CD4-positive, alpha-beta T cell (primary cell): ENCODE results near the gene PRKCA. TPM values are rescaled to one million over a fixed set of nuclear protein-coding genes. Genes with fewer than 3 reads are reported as not detected.

Experiments used
- ATAC-seq: fragments of 200-7000 bp; cut with Tn5 transposase; one replicate; pipeline ENCODE4 v1.10.0; 2022; ENCODE audit warnings: mild to moderate bottlenecking; ENCODE audit not compliant: poor library complexity
- CTCF ChIA-PET: fragments of 350-600 bp; sonication (Branson Sonifier 250); formaldehyde crosslinking; loops from one replicate; lab custom pipeline; 2021; ENCODE audit warnings: antibody characterized with exemption, inconsistent platforms; lab: Charles Lee
- POLR2A ChIA-PET: fragments of 350-600 bp; sonication (Branson Sonifier 250); formaldehyde crosslinking; loops from one replicate; lab custom pipeline; 2021; ENCODE audit warnings: antibody characterized with exemption, inconsistent platforms; lab: Charles Lee
- DNase-seq, 14 experiments: peaks; one replicate each; pipeline ENCODE4 v3.0.0-alpha.2; 2013 to 2020; ENCODE audit warnings: mixed read lengths in 2 of 14
- H3K27ac ChIP-seq, 2 donors: one replicate each; pipeline versions ENCODE4 v1.5.1 to v1.7.0; 2013; ENCODE audit warnings: low read length in 2 of 2, low read depth in 1 of 2, mild to moderate bottlenecking in 1 of 2
- H3K27me3 ChIP-seq, 2 experiments: 1 replicate in 1 of 2; 2 replicates in 1 of 2; pipeline versions ENCODE4 v1.6.1 to v1.7.0; 2013; ENCODE audit warnings: low read length in 2 of 2, control low read depth in 1 of 2, mild to moderate bottlenecking in 1 of 2, moderate library complexity in 1 of 2; ENCODE audit not compliant: insufficient read depth in 2 of 2, control insufficient read depth in 1 of 2
- H3K36me3 ChIP-seq: one replicate; pipeline ENCODE4 v1.6.1; 2013; ENCODE audit warnings: low read length, control low read depth; ENCODE audit not compliant: insufficient read depth
- H3K4me1 ChIP-seq: one replicate; pipeline ENCODE4 v1.6.1; 2013; ENCODE audit warnings: low read length, control low read depth; ENCODE audit not compliant: insufficient read depth
- H3K4me3 ChIP-seq: one replicate; pipeline ENCODE4 v1.5.1; 2013; ENCODE audit warnings: mild to moderate bottlenecking, low read length, moderate library complexity
- H3K9me3 ChIP-seq, 2 experiments: 1 replicate in 1 of 2; 2 replicates in 1 of 2; pipeline versions ENCODE4 v1.6.1 to v1.7.0; 2013; ENCODE audit warnings: low read length in 2 of 2, mild to moderate bottlenecking in 2 of 2, control low read depth in 1 of 2, moderate library complexity in 1 of 2; ENCODE audit not compliant: control insufficient read depth in 1 of 2, insufficient read depth in 1 of 2
- H3K27ac Mint-ChIP-seq: one replicate; pipeline ENCODE4 v1.8.0; 2020; ENCODE audit warnings: mixed read lengths
- H3K27me3 Mint-ChIP-seq: one replicate; pipeline ENCODE4 v1.8.0; 2021; ENCODE audit warnings: mixed read lengths
- H3K36me3 Mint-ChIP-seq: one replicate; pipeline ENCODE4 v1.8.0; 2021; ENCODE audit warnings: low read depth, mixed read lengths
- H3K4me1 Mint-ChIP-seq: one replicate; pipeline ENCODE4 v1.8.0; 2021; ENCODE audit warnings: low read depth, mixed read lengths
- H3K4me3 Mint-ChIP-seq: one replicate; pipeline ENCODE4 v1.8.0; 2020; ENCODE audit warnings: mild to moderate bottlenecking, mixed read lengths
- H3K9me3 Mint-ChIP-seq: one replicate; pipeline ENCODE4 v1.8.0; 2020; ENCODE audit warnings: mixed read lengths
- intact Hi-C, 2 experiments: fragments of 100-400 bp; cut with DNase I in 1 of 2; cut with micrococcal nuclease in 1 of 2; formaldehyde crosslinking; loops; one replicate each; pipeline versions ENCODE4 v1.15.1 to v1.9.0; 2023 to 2025; cut with DNase I, micrococcal nuclease
- total RNA-seq, 174 experiments: library from RNA in 2 of 174; stranded (reverse) in 2 of 174; gene quantifications; one replicate each; pipeline ENCODE4 v1.2.3 and lab custom pipeline; 2021 to 2026
- TF ChIP-seq, protein P1 (sequence below): fragments of 200-600 bp; IDR thresholded peaks from one replicate; pipeline ENCODE4 v1.8.0; 2022; ENCODE audit warnings: antibody characterized with exemption, mild to moderate bottlenecking

PRKCA gene
- total RNA-seq, 2 experiments from 2014 or later, result 84.8 to 88.6 TPM

DNA sequence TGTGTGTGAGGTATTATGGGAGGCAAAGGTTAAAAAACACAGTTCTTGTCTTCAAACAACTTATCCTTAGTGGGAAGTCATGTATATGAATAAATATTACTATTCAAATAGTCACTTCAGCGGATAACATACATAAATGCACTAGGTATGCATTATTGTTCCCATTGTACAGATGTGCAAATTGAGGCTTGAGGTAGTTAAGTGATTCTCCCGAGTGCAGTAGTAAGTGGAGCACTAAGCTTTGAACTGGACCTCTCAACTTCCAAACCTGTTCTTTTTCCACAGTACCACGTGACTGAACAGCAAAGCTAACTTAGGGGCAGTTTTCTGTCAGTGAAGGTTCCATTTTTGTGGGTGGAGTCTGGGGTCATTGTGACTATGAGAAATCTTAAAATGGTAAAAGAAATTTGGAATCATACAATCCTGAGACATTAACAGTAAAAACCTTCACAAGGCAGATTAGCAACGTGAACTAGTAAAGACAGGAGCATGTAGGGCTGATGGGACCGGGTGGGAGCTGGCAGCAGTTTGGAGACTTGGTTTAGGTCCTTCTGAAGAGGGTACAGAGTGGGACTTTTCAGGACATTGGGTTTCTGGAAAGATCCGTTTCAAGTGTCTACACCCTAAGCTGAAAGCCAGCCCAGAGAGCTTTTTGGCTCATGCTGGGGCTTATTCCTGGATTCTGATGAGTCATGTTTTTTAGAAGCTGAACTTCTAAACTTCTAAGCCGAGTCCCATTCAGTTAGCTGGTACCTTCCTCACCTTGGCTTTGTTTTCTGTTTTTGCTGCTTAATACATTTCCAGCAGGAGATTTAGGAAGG is 204.9 kb downstream of the PRKCA start:
- Mint-ChIP-seq H3K27me3 (no peaks in the 10 kb centered on the region), H3K4me3 (peak overlapping the region; percentile 23), H3K27ac (no peak overlapping the region), H3K4me1 (peaks cover 68% of the 10 kb centered on the region), H3K9me3 (no peaks in the 10 kb centered on the region), H3K36me3 (peaks cover 15% of the 10 kb centered on the region)
- ChIA-PET POLR2A (no interaction called here), CTCF (no interaction called here)
- no peaks in the 10 kb centered on the region for H3K9me3 ChIP-seq
- intact Hi-C loops, result no loop called here
- no peak for ATAC-seq
- TF ChIP-seq, protein P1, sequence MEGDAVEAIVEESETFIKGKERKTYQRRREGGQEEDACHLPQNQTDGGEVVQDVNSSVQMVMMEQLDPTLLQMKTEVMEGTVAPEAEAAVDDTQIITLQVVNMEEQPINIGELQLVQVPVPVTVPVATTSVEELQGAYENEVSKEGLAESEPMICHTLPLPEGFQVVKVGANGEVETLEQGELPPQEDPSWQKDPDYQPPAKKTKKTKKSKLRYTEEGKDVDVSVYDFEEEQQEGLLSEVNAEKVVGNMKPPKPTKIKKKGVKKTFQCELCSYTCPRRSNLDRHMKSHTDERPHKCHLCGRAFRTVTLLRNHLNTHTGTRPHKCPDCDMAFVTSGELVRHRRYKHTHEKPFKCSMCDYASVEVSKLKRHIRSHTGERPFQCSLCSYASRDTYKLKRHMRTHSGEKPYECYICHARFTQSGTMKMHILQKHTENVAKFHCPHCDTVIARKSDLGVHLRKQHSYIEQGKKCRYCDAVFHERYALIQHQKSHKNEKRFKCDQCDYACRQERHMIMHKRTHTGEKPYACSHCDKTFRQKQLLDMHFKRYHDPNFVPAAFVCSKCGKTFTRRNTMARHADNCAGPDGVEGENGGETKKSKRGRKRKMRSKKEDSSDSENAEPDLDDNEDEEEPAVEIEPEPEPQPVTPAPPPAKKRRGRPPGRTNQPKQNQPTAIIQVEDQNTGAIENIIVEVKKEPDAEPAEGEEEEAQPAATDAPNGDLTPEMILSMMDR, result no peak
- no peak overlapping the region for H3K27ac ChIP-seq
- H3K4me1 ChIP-seq, result peaks cover 17% of the 10 kb centered on the region
- H3K27me3 ChIP-seq, result no peaks in the 10 kb centered on the region
- peak in 1 of 14 experiments; percentile 28 for DNase-seq
- H3K36me3 ChIP-seq, result no peaks in the 10 kb centered on the region
- no peak overlapping the region for H3K4me3 ChIP-seq

DNA sequence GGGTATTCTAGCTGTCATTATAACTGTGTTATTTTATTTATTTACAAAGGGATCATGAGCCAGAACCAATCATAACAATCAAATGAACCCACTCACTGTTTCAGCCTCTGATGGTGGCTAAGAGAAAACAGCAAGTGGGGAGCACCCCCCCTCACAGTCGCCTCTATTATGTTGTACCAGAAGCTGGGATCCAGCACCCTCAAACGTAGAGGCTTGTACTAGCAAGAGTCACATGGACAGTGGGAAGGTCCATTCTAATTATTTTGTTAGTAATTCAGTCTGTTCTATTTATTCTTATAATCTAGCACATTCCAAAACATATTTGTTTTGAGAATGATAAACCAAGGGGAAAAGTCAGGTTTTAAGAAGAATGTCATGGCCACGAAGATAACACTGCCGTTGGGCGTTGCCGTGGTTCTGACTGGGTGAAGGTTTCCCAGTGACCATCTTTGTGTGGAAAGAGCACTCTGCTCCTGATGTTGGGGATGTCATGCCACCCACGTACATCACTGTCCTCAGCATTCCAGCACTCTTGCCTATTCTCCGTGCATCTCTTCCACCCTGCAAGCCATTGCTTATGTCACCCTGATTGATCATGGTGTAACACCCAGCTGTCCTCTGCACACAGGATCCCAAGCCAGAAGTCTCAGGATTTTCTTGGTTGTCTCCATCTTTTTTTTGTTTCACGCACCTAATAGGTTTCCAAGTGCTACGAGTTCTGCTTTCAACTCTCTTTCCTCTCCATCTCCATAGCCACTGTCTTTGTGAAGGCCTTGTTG is 205.8 kb downstream of the PRKCA start:
- Mint-ChIP-seq H3K4me3 (peak overlapping the region; percentile 23), H3K27me3 (no peaks in the 10 kb centered on the region), H3K4me1 (peaks cover 68% of the 10 kb centered on the region), H3K36me3 (peaks cover 15% of the 10 kb centered on the region), H3K27ac (peak overlapping the region; percentile 11), H3K9me3 (no peaks in the 10 kb centered on the region)
- intact Hi-C loops, result no loop called here
- ChIA-PET CTCF (no interaction called here), POLR2A (no interaction called here)
- no peak for ATAC-seq
- DNase-seq, result no peak
- H3K27me3 ChIP-seq, result no peaks in the 10 kb centered on the region
- no peak overlapping the region for H3K27ac ChIP-seq
- no peaks in the 10 kb centered on the region for H3K36me3 ChIP-seq
- TF ChIP-seq, protein P1, result no peak
- H3K4me3 ChIP-seq, result no peak overlapping the region
- H3K4me1 ChIP-seq, result peaks cover 17% of the 10 kb centered on the region
- no peaks in the 10 kb centered on the region for H3K9me3 ChIP-seq

DNA sequence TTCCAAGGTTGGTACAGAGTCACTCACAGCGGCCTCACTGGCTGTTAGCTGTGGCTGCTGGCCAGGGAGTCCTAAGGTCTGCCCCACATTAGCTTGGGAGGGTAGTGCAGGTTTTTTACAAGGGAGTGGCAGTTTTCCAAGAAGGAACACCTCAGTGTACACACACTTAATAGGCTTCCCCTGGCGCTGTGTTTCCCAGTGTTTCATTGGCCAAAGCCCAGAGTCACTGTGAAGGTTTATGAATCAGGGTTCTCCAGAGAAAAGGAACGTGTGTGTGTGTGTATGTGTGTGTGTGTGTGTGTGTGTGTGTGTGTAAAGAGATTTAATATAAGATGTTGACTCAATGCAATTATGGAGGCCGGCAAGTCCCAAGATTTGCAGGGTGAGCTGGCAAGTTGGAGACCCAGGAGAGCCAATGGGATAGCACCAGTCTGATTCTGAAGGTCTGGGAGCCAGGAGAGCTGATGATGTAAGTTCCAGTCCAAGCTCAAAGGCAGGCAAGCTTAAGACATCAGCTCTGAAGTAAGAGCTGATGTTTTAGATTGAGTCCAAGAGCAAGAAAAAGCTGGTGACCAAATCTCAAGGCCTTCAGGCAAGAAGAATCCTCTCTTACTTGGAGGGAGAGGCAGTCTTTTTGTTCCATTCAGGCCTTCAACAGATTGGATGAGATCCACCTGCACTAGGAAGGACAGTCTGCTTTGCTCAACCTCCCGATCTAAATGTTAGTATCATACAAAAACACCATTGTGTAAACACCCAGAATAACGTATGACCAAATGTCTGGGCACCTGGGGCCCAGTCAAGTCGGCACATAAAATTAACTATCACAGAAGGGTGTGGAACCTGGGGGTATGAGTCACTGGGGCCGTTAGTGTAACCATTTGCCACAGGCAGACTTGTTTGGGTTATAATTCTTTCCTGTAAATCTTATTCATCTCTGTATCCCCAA is 206.8 kb downstream of the PRKCA start:
- Histone ChIP-seq H3K4me1 (peaks cover 17% of the 10 kb centered on the region), H3K36me3 (peaks cover 2% of the 10 kb centered on the region), H3K4me3 (no peak overlapping the region), H3K9me3 (no peaks in the 10 kb centered on the region), H3K27ac (no peak overlapping the region), H3K27me3 (no peaks in the 10 kb centered on the region)
- DNase-seq (peak in 11 of 14 experiments; percentile 3 to 64 (median 22)), ATAC-seq (peak; percentile 64)
- CTCF ChIA-PET, result no interaction called here
- TF ChIP-seq, protein P1, result no peak
- POLR2A ChIA-PET, result no interaction called here
- H3K4me3 Mint-ChIP-seq, result peak overlapping the region; percentile 46
- peak overlapping the region; percentile 80 for H3K27ac Mint-ChIP-seq
- no peaks in the 10 kb centered on the region for H3K9me3 Mint-ChIP-seq
- H3K4me1 Mint-ChIP-seq, result peaks cover 64% of the 10 kb centered on the region
- intact Hi-C loops, result no loop called here
- no peaks in the 10 kb centered on the region for H3K27me3 Mint-ChIP-seq
- H3K36me3 Mint-ChIP-seq, result peaks cover 21% of the 10 kb centered on the region
